ENCODE measurements around the gene UACA. TPM values are rescaled to one million over a fixed set of nuclear protein-coding genes. Genes with fewer than 3 reads are reported as not detected.

UACA gene
- total RNA-seq, 1 donor from 2014 or later = 0.68 TPM

Other genes starting within 250 kb of the UACA start
- gene LARP6, start 90.6 kb upstream of the UACA start, total RNA-seq = not detected in 2 replicates
- gene THAP10, start 128.9 kb upstream of the UACA start, total RNA-seq = not detected in 2 replicates
- not detected in 2 replicates for gene LRRC49, start 129.3 kb upstream of the UACA start, total RNA-seq

Data from activated CD4-positive, alpha-beta T cell treated with anti-CD3 and anti-CD28 coated beads, Interleukin-2, amount 10 ng/mL, durations not matched to agents 24 days and 14 days (primary cell).